ENCODE results near the gene IZUMO1.

DNA sequence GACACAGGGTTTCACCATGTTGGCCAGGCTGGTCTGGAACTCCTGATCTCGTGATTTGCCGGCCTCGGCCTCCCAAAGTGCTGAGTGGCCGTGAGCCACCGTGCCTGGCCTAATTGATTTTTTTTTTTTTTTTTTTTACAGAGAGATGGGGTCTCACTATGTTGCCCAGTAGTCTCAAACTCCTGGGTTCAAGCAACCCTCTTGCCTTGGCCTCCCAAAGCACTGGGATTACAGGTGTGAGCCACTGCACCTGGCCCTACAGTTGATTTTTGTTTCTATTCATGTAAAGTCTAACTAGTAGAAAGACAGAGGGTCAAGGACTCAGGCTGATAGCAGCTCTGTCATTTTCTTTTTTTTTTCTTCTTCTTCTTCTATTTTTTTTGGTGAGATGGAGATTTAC is 30.4 kb upstream of the IZUMO1 start:
- TF ChIP-seq, protein P1, sequence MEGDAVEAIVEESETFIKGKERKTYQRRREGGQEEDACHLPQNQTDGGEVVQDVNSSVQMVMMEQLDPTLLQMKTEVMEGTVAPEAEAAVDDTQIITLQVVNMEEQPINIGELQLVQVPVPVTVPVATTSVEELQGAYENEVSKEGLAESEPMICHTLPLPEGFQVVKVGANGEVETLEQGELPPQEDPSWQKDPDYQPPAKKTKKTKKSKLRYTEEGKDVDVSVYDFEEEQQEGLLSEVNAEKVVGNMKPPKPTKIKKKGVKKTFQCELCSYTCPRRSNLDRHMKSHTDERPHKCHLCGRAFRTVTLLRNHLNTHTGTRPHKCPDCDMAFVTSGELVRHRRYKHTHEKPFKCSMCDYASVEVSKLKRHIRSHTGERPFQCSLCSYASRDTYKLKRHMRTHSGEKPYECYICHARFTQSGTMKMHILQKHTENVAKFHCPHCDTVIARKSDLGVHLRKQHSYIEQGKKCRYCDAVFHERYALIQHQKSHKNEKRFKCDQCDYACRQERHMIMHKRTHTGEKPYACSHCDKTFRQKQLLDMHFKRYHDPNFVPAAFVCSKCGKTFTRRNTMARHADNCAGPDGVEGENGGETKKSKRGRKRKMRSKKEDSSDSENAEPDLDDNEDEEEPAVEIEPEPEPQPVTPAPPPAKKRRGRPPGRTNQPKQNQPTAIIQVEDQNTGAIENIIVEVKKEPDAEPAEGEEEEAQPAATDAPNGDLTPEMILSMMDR (IDR thresholded peaks at IDR 0.05), result no peak
- TF ChIP-seq POLR2A (IDR thresholded peaks at IDR 0.05), result no peak
